Central memory CD4-positive, alpha-beta T cell (primary cell): Measurements from ENCODE around the gene CRY2.
A peak's percentile ranks its signal among the peaks of the same experiment; 100 is the strongest.
"Not testable (repeated sequence)": the region's sequence is repeated elsewhere in the genome, so short reads cannot be mapped to it uniquely, and the experiment has no call there.

Experiments used
- DNase-seq: peaks from one replicate; pipeline ENCODE4 v3.0.0; 2022

Gene CRY2

DNA sequence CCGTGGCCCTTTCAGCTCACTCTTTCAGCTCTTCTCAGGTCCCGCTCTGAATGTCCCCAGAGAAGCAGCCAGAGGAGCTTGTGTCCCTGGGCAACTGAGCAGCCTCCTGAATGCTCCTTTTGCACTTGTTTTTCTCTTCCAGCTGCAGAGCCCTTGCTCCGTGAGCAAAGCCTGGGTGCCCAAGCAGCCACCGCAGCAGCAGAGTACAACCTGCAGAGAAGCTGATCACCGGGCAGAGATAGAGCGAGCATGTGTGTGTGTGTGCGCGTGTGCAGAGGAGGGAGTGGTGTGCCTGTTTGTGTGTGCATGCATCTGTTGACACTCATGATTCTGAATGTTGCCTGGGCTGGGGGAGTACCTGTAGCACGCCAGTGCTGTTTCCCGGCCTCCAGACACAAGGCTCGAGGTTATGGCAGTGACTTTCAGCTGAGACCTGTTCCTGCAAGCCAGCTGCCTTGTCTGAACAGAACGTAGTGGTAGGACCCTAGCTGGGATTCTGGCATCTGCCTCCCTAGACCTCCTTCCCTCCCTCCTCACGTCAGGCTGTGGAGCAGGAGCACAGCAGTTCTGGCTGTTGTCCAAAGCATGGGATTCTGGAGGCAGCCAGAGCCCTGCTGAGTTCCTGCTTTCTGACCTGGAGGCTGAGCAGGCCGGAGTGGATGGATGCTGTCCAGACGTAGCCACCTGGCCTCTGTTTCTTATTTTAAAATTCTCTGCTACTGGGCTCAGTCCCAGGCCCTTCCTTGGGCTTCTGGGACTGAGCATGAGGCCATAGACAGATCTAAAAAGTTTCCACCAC is 33.7 kb downstream of the CRY2 start:
- no peak for DNase-seq

DNA sequence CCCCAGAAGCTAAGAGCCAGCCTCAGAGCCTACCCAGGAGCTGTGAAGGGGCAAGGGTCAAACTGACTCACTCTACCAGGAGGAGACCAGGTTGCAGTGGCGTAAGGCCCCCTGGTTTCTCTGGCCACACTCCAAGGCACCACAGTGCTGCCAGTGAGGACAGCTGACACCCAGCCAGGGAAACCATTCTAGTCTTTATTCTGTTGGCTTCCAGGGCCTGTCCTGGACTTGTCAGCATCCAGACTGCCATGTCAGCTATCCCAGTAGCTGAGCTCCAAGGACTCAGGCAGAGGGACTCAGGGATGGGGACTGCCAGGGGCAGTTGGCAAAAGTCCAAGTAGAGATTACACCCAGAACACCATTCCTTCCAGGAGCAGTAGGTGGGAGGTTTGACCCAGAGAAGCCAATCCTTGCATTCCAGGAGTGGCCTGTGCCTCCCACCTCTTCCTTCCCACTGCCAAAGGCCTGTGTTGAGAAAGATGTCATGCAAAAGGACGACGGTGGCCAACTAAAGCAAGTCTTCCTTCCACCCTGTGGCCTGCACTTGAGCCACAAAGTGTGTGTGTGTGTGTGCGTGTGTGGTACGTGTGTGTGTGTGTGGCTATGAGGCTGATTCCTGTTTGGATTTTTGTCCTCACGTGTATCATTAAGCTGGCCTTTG is 34.6 kb downstream of the CRY2 start:
- DNase-seq = no peak

DNA sequence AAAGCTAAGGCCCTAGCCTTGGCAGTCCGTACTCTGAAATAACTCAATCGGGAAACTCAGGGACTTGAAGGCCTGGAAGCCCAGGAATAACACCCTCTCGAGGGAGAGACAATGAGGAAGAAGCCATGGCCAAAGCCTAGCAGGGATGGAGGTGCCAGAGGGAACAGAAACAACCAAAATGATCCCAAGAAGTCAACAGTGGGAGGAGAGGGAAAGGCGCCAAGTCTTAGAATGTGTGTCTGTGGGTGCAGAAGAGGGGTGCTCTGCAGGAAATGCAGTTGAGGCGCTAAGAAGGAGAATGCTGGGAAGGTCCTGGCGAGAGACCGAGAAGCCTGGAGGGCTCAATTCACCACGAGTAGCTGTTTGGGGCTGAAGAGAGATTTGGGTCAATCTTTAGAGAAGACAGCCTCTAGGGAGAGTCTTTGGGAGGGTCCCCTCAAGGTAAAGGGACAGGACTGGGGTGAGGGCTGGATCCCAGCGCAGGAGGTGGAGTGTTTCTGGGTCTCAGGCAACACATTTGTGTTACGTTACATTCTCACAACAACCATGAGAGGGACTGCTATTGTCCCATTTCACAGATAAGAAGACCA is 37.4 kb downstream of the CRY2 start:
- DNase-seq = no peak

DNA sequence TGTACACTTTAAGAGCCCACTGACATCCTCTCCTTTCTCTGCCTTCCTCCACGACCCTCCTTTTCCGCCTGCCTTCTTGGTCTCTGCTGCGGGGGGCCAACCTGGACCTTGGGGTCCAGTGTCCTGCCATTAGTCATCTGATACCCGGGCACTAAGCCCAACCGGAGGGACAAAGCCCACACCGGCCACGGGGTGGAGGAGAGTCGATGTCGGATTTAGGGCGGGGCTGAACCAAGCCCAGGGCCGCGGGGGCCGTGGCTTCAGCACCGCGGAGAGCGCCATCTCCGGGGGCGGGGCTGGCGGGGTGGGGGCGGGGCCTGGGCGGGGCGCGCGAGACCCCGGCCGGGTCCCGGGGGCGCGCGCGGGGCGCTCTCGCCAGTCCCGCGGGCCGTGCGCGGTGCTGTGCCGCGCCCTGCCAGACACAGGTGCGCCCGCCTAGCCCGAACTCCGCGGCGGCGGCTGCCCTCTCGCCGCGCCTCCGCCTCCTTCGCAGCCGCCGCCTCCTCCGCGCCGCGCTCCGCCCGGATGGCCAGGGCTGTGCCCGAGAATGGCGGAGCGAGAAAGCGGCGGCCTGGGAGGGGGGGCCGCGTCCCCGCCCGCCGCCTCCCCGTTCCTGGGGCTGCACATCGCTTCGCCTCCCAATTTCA is 38.1 kb downstream of the CRY2 start, which contains the start of gene MAPK8IP1:
Gene MAPK8IP1 (plus strand): TSS at position 378 of the 647 bp plus-strand sequence. CDS start 170 bp downstream, at position 548.
- peak; percentile 41 for DNase-seq

DNA sequence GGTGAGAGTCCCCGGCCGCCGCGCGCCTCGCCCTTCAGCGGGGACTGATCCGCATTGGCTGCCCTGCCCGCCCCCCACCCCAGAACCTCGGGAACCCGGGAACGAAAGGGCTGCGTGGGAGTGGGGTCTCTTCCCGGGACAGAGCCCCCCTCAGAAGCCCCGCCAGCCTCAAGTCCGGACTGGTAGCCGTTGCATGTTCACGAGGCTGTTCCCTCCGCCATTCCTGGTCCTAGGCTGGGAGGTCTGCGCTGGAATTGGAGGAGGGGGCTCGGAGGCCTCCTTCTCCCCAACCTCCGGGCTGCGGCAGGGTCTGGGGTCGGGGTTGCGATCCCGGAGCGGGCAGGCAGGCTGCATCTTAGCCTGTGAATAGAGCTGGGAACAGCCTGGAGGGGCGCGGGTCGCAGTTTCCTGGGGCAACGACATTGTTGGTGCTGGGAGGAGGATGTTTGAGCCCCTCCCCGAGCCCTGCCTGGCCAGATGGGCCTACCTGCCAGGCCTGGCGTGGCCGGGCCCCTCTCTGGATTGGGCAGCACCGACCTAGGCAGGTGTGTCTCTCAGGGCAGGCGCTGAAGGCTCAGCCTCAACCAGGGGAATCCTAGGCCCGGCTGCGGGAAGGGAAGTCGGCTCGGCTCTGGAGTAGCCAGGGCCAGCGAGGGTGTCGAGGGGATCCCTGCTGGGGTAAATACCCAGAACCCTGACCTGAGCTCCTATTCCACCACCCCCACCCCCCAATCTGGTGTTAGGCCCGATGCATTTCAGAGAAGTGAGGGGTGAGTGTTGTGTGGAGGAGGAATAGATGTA is 38.8 kb downstream of the CRY2 start:
- no peak for DNase-seq

DNA sequence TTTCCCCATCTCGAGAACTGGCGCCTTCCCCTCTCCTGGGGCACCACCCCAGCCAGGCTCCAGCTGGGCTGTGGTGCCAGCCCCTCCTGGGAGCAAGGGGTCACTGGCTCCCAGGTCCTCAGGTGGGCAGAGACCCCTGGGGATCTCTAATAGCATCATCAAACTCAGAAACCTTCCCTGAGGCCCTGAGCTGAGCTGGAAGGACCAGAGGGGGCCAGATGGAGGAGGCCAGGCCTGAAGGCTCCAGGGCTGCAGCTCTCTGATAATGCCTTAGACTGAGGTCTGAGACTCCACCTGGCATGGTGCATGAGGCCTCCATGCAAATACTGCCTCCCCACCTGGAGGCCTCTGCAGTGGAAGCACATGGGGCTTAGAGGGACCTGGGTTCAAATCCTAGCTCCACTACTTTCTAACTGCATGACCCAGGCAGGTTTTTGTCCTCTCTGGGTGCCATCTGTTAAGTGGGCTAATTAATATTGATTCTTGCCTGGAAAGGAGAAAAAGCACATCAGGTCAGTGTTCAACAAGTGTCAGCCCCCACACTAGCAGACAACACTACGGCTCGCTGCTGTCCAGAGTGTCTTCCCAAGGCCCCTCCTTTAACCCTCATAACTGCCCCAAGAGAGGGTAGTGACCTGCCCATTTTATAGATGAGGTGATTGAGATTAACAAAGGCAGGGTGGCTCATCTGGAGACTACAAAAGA is 39.7 kb downstream of the CRY2 start:
- no peak for DNase-seq

DNA sequence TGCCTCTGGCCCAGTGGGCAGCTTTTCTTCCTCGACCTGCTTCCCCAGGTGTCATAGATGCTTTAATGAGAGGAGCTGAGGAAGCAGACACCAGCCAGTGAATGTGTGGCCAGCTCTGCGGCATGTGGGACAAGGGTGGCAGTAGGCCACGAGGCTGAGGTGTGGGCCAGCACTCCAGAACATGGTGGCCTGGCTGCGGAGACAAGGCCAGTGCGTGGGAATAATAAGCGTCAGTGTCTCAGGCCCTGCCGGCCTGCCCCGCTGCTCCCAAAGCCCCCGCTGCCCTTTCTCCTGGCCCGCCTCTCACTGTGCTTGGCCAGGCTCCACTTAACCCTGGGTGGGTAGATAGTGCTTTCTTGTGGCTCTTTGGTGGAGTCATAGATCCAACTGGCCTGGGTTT is 40.3 kb downstream of the CRY2 start:
- DNase-seq = no peak

DNA sequence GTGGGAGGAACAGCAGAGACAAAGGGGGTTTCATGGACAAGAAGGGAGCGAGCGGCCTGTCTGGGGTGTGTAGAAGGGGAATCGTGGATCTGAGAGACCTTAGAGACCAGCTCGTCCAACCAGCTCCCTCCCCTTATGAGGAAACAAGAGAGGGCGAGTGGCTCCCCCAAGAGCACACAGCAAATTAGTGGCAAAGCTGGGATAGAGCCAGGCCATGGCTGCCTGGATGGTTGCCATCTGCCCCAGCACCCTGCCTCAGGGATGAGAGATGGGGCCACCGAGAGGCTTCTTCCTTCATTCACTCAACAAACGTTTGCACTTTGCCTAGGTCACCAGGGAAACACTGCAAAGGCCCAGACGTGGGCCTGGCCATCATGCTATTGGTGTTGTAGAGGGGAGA is 42.3 kb downstream of the CRY2 start:
- no peak for DNase-seq

DNA sequence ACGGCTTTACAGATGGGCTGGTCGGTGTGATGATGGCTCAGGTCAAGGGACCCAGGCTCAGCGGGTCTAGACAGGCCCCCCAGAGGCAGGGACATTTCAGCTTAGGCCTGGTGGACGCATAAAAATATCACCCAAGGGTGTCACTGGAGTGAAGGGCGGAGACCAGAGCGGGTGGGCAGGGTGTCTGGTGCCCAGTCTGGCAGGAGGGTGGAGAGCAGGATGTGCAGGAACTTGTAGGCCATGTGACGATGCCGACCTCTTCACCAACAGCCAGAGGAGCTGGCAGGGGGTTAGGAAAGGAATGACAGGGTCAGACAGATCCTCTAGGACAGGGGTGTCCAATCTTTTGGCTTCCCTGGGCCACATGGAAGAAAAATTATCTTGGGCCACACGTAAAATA is 42.7 kb downstream of the CRY2 start:
- no peak for DNase-seq

DNA sequence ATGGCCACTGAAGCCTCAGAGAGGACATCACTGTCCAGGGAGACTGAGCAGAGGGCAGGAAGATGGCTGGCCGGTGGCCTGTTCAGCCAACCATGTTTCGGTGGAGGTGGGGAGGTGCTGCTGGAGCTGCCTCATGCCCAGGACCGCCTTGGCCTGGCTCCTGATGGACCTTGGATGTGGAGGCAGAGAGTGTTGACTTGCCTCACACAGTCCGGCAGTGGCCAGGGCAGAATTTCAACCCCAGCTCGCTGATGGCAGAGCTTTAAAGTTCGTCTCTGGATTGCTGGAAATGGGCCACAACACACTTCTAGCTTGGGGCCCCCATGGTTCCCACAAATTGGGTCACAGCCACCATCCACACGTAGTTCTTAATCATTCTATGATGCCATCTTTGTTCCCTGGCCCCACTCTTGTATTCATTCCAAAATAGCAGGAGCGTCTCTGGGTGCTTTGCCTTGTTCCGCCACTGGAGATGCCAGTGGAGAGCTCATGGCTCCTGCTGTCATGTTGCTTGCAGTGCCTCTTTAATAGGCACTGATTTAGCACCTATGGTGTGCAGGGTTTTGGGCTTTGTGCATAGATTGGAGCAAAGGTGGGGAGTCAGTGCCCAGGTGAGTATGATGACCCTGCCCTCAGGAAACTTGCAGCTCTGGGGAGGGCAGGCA is 43.7 kb downstream of the CRY2 start:
- no peak for DNase-seq

DNA sequence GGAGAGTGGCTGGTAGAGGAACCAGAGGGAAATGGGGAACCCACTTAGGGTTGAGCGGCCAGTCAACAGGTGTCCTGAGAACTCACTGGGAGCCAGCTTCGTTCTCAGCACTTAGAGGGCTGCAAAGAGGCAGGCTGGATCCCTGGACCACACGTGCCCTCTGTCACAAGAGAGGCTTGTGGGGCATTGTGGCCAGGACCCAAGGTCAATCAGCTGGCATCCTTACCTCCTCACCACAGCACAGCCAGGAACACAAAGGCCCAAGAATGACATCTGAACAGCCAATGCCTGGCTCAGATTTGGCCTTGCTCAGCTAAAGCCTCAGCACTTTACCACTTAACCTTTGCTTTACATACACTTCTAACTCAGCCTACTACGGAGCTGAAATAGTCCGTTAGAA is 45.6 kb downstream of the CRY2 start:
- no peak for DNase-seq

DNA sequence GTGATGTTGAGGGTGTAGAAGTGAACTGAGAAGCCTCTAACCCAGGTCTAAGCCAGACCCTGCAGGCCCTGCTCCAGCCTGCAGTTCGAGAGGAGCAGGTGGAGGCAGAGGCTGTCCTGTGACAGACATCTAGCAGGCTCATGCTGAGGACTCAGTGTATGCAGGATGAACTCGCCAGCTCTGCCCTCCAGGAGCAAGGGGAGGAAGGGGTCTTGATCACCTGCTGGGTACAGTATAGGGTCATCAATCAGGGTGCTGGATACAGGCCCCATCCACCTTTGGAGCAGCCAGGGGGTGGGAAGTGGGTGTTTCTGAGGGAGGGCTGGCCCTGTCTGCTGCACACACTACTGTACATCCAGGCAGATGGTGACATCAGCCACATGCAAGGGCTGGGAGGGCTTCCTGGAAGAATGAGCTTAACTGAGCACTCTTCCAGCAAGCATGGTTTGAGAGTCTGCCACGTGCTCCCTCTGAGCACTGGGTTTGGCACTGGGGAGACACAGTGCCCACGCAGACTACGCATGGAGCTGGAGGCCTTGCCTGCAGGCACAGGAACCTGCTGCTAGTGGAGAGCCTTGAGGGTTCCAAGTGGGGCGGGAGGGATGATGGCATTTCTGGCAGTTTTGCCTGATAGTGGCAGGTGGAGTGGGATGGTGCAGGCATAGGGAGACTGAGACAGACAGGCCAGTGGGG is 47.4 kb downstream of the CRY2 start:
- no peak for DNase-seq

DNA sequence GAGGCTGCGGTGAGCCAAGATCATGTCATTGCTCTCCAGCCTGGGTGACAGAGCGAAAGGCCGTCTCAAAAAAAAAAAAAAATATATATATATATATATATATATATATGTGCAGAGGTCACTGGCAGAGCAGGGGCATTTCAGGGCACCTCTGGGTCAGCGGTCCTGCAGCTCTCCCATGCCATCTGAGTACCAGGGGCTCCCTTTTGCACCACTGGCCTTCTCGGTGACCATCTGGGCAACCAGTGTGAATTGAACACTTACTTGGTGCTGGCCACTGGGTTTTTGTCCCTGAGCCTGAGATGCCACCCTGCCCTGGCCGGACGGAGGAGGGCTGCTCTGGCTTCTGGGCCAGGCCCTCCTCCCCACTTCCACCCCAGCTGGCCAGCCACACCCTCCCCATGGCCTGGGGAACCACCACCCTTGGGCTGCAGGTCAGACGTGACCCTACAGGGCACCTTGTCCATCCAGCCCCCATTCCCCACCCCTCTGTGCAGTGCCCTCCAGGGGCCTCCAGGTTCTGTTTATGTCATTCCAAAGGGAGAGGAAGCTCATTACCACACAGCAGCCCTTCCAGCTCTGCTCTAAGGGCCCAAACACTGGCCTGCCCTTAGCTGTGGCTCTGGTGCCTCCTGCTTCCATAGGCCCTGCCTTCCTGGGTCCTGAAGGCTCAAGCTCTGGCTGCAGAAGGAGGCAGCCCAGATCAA is 48.4 kb downstream of the CRY2 start:
- no peak for DNase-seq

DNA sequence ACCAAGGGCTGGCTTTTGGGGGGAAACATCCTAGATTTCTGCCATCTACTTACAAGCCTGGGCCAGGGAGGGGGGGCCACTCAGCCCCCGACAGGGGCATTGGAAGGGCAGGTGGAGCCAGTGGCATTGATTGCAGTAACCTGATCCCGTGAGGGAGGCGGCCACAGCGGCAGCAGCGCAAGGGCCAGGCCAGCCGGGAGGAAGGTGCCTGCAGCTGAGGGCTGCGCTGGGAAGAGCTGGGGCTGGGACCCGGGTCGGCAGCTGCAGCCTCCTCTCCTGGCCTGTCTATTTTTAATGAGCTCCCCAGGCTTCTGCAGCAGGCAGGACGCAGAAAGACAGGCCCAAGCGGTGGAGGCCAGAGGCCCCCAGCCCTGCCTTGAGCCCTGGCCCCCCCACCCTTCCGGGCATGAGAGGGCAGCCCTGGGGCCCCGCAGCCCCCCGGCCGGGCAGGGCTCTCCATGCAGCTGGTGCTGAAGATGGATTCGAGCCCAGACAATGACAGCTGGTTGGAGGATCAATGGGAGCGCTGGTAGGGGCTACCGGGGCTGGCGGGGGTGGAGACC is 49.2 kb downstream of the CRY2 start:
- DNase-seq = no peak

DNA sequence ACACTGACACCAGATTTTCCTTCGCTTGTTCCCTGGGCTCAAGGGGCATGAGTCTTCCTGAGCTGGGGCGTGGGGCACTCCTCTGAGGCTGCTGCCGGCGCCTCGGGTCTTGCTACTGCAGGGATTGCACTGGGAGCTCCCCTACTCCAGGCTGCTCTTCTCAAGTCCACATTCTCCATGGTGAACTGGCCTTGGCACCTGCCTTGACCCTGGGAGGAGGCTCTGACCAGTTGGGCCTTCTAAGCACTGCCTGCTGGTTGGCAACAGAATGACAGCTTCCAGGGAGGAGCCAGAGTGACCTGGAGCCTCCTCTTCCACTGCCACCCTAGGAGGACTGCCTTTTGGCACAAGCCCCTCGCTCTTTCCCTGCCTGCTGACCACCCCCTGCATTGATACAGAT is 50.3 kb downstream of the CRY2 start:
- no peak for DNase-seq

DNA sequence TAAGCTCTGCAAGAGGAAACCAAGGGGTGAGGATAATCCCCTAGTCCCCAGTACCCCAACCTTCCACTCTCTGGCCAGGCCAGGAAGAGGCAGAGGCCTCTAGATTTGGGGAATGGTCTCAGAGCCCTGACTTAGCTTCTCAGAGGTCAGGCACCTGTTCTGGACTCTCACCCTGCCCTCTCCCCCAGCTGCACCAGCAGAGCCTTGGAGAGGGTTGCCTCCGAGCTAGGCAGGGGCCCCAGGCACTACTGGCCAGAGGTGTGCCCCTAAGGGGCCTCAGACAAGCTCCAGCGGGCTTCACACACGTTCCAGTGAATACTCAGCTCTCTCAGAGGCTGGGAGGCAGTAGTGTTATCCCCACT is 51.8 kb downstream of the CRY2 start:
- DNase-seq = no peak

DNA sequence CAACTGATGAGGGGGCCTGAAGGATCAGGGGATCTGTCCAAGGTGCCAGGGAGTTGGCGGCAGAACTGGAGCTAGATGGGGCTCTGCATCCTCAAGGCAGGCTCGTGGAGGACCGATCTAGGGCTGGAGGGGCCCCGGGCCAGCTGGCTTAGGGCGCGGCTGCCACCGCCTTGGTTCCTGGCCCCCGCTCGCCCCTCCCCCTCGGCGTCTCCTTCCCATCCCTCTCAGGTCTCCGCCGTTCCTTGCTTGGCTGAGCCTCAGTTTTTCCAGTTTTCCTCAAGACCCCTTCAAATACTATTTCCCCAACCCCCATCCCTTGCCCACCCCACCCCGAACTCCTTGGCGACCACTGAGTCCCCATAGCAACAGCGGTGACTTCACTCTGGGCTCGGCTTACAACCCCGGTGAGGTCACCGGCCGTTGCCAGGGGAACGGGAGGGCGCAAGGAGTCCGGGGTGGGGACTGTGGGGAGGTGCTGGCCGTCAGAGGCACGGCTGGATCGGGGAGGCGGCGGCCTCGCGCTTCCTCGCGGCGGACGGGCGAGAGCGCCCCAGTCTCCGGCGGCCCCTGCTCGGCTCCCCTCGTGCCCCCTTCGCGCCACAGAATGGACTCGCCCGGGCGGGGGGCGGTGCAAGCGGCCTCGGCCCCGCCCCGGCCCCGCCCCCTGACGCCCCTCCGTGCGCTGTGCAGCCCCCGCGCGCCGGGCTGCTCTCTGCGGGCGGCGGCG is 52.3 kb downstream of the CRY2 start:
- DNase-seq = peak; percentile 55

DNA sequence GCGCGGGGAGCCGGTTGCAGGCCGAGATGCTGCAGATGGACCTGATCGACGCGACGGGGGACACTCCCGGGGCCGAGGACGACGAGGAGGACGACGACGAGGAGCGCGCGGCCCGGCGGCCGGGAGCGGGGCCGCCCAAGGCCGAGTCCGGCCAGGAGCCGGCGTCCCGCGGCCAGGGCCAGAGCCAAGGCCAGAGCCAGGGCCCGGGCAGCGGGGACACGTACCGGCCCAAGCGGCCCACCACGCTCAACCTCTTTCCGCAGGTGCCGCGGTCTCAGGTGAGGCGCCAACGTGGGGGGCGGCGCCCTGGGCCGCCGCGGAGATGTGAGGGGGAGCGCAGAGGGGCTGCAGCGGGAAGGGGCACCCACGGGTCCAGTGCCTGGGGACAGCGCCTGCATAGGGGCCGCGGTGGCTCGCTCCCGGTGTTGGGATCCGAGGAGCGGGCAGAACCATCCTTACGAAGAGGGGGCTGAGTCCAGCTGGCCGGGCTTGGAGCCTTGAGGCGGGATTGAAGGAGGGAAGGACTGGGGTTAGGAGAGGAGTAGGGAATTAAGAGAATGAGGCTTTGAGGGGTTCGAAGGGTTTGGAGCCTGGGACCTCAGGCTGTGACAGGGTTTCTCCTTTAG is 53.0 kb downstream of the CRY2 start:
- not testable (repeated sequence) for DNase-seq
